Effector memory CD4-positive, alpha-beta T cell (primary cell): Measurements from ENCODE around the gene EPS8.
"Not testable (repeated sequence)": the region's sequence is repeated elsewhere in the genome, so short reads cannot be mapped to it uniquely, and the experiment has no call there.

Source experiments
- DNase-seq, 3 donors: peaks; one replicate each; pipeline ENCODE4 v3.0.0-alpha.2; 2020
- H3K27ac ChIP-seq: 2 replicates; pipeline ENCODE4 v1.7.0; 2013; ENCODE audit warnings: mild to moderate bottlenecking, low read length, moderate library complexity; ENCODE audit not compliant: insufficient read depth, poor library complexity, severe bottlenecking
- H3K27me3 ChIP-seq: replicated peaks from 2 replicates; pipeline ENCODE4 v1.7.0; 2013; ENCODE audit warnings: mild to moderate bottlenecking, low read length; ENCODE audit not compliant: insufficient read depth, control insufficient read depth, poor library complexity, severe bottlenecking
- H3K36me3 ChIP-seq: 2 replicates; pipeline ENCODE4 v1.7.0; 2013; ENCODE audit warnings: mild to moderate bottlenecking, low read length, moderate library complexity; ENCODE audit not compliant: control insufficient read depth, insufficient read depth
- H3K4me1 ChIP-seq: 2 replicates; pipeline ENCODE4 v1.7.0; 2013; ENCODE audit warnings: low read length, mild to moderate bottlenecking; ENCODE audit not compliant: control insufficient read depth, insufficient read depth, poor library complexity, severe bottlenecking
- H3K4me3 ChIP-seq: 2 replicates; pipeline ENCODE4 v1.7.0; 2013; ENCODE audit warnings: low read length, low read depth, mild to moderate bottlenecking; ENCODE audit not compliant: insufficient read depth, poor library complexity, severe bottlenecking
- H3K9me3 ChIP-seq: 2 replicates; pipeline ENCODE4 v1.7.0; 2013; ENCODE audit warnings: mild to moderate bottlenecking, low read length, moderate library complexity; ENCODE audit not compliant: control insufficient read depth

The EPS8 gene

GRCh38 chr12:15763328-15763727 is 25.9 kb downstream of the EPS8 start:
- Histone ChIP-seq H3K4me3 (no peak overlapping the region), H3K36me3 (no peaks in the 10 kb centered on the region), H3K4me1 (no peaks in the 10 kb centered on the region), H3K27ac (no peak overlapping the region), H3K27me3 (no peaks in the 10 kb centered on the region), H3K9me3 (no peaks in the 10 kb centered on the region)
- DNase-seq = no peak

- H3K4me1 ChIP-seq, H3K4me3 ChIP-seq, H3K9me3 ChIP-seq, H3K27ac ChIP-seq, DNase-seq, H3K36me3 ChIP-seq, H3K27me3 ChIP-seq: not testable (repeated sequence)
These were observed 27.0 kb downstream of the EPS8 start for GRCh38 chr12:15762162-15762561.

- H3K36me3 ChIP-seq = no peaks in the 10 kb centered on the region
- no peaks in the 10 kb centered on the region for H3K9me3 ChIP-seq
- H3K27me3 ChIP-seq = no peaks in the 10 kb centered on the region
- H3K27ac ChIP-seq = no peak overlapping the region
- no peak for DNase-seq
- H3K4me3 ChIP-seq = no peak overlapping the region
- no peaks in the 10 kb centered on the region for H3K4me1 ChIP-seq
These were observed 31.5 kb downstream of the EPS8 start for GRCh38 chr12:15757553-15758255.

GRCh38 chr12:15756822-15757221 is 32.4 kb downstream of the EPS8 start:
- Histone ChIP-seq H3K27ac (no peak overlapping the region), H3K36me3 (no peaks in the 10 kb centered on the region), H3K4me1 (no peaks in the 10 kb centered on the region), H3K27me3 (no peaks in the 10 kb centered on the region), H3K4me3 (no peak overlapping the region), H3K9me3 (no peaks in the 10 kb centered on the region)
- DNase-seq = no peak

- Histone ChIP-seq H3K27me3 (no peaks in the 10 kb centered on the region), H3K36me3 (no peaks in the 10 kb centered on the region), H3K4me3 (no peak overlapping the region), H3K9me3 (no peaks in the 10 kb centered on the region), H3K27ac (no peak overlapping the region), H3K4me1 (no peaks in the 10 kb centered on the region)
- no peak for DNase-seq
These were observed 35.0 kb downstream of the EPS8 start for GRCh38 chr12:15754233-15754632.

GRCh38 chr12:15752785-15753184 is 36.4 kb downstream of the EPS8 start:
- H3K9me3 ChIP-seq = no peaks in the 10 kb centered on the region
- DNase-seq = no peak
- no peak overlapping the region for H3K4me3 ChIP-seq
- H3K36me3 ChIP-seq = no peaks in the 10 kb centered on the region
- H3K27ac ChIP-seq = no peak overlapping the region
- H3K4me1 ChIP-seq = no peaks in the 10 kb centered on the region
- H3K27me3 ChIP-seq = no peaks in the 10 kb centered on the region

- H3K27me3 ChIP-seq = no peaks in the 10 kb centered on the region
- no peaks in the 10 kb centered on the region for H3K4me1 ChIP-seq
- H3K36me3 ChIP-seq = no peaks in the 10 kb centered on the region
- no peak overlapping the region for H3K4me3 ChIP-seq
- DNase-seq = no peak
- H3K9me3 ChIP-seq = no peaks in the 10 kb centered on the region
- H3K27ac ChIP-seq = no peak overlapping the region
These were observed 37.4 kb downstream of the EPS8 start for GRCh38 chr12:15751741-15752140.

- DNase-seq = no peak
These were observed 39.3 kb downstream of the EPS8 start for GRCh38 chr12:15749937-15750336.

GRCh38 chr12:15741870-15742269 is 47.3 kb downstream of the EPS8 start:
- H3K9me3 ChIP-seq, H3K27me3 ChIP-seq, H3K4me3 ChIP-seq, H3K27ac ChIP-seq, DNase-seq, H3K36me3 ChIP-seq, H3K4me1 ChIP-seq: not testable (repeated sequence)

More at GRCh38 chr12:15749937-15750336, 39.3 kb downstream of the EPS8 start:
- Histone ChIP-seq H3K9me3 (no peaks in the 10 kb centered on the region), H3K4me1 (no peaks in the 10 kb centered on the region), H3K27ac (no peak overlapping the region), H3K27me3 (no peaks in the 10 kb centered on the region), H3K36me3 (no peaks in the 10 kb centered on the region), H3K4me3 (no peak overlapping the region)

- H3K27ac ChIP-seq = no peak overlapping the region
These were observed 48.1 kb downstream of the EPS8 start for GRCh38 chr12:15741082-15741481.

More at GRCh38 chr12:15741082-15741481, 48.1 kb downstream of the EPS8 start:
- no peaks in the 10 kb centered on the region for H3K27me3 ChIP-seq
- no peak overlapping the region for H3K4me3 ChIP-seq
- no peaks in the 10 kb centered on the region for H3K4me1 ChIP-seq
- no peak for DNase-seq
- no peaks in the 10 kb centered on the region for H3K36me3 ChIP-seq
- no peaks in the 10 kb centered on the region for H3K9me3 ChIP-seq
